Stimulated activated CD8-positive, alpha-beta memory T cell treated with anti-CD3 and anti-CD28 coated beads, Interleukin-7, amount 100 ng/mL, for 48 hours (primary cell): ENCODE results near the gene PWWP2B.

ENCODE experiments used
- DNase-seq, 2 donors: peaks; one replicate each; pipeline ENCODE4 v3.0.0-alpha.2; 2020; ENCODE audit warnings: low read depth in 1 of 2; ENCODE audit errors: extremely low read depth in 1 of 2

The PWWP2B gene

DNA sequence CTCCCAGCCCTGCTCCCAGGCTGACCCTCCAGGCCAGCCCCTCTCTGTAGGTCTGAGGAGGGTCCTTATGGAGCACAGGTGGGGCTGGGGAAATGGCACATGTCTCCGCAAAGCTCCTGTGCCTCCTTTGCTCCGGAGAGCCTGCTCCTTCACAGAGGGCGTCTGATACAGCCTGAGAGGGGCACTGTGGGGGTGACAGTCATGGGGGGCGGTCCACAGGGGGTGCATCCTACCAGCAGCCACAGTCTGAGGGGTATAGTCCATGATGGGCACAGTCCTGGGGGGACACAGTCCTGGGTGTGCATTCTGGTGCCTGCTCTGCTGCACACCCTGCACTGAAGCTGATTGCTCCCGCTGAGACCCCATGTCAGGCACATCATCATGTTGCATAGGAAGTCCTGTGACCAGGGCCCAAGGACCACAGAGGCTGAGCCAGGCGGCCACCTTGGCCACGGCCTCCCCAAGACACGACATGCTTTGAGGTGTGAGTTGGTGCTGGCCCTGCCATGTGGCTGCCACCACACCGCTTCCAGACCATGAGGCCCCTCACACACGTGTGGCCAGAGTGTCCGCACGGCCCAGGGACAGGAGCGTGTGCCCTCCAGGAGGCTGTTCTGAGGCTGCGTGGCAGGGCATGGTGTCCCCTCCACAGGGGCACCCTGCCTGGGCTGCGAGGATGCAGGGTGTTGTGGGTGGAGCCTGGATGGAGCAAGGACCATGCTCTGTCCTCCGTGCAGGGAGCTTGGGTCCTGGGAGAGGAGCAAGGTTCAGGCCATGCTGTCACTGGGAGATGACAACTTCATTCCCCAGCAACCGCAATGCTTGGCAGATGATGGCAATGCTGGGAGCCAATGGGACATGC is 59.2 kb downstream of the PWWP2B start:
- DNase-seq, result no peak

DNA sequence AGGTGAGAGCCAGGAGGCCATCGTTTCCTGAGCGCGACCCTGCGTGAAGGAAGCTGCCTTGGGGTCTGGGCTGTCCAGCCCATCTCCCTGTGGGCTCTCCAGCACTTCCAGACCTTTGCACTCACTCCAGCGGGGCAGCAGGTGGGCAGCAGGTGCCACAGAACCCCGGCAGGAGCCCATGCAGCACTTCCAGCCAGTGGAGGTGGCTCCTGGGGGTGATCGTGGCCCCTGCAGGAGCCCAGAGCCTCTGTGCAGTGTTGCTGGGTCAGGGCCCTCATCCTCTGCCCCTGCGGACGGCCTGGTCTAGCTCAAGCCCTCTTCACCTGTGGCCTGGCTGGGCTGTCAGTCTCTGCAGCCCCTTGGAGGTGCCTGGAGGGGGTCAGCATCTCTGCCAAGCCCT is 59.9 kb downstream of the PWWP2B start:
- no peak for DNase-seq

DNA sequence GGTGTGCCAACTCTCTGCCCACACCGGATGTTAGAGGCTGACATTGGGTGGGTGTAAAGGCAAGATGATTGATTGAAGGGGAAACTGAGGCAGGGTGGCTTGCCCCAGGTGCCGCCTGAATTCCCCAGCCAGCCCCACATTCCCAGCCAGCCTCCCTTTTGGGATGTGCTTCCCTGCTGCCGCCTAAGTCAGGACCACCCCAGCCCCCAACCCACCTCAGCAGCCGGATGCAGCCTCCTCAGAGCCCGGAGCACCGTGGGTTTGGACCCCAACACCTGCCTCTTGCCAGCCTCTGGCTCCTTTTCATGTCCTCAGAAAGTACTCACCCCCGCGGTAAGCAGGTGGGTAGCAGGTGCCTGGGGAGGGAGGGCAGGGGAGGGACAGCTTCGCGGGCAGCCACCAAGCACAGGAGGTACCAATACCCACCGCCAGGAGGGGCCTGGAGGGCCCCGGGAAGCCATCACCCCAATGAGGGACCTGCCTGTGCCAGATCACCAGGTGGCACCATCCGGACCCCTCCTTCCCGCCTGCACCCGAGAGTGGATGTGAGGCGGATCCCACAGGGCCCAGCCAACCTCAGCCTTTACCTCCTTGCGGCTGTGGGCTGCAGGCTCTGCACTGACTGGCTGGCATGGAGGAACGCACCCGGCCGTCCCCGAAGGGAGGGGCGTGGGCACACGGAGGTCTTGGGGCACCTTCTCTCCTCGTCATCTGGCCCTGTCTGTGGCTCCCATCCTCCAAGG is 60.5 kb downstream of the PWWP2B start:
- no peak for DNase-seq

- no peak for DNase-seq
Observed at GRCh38 chr10:132458071-132458585, 61.1 kb downstream of the PWWP2B start.

- DNase-seq, result no peak
Observed at GRCh38 chr10:132458586-132459300, 61.7 kb downstream of the PWWP2B start.

DNA sequence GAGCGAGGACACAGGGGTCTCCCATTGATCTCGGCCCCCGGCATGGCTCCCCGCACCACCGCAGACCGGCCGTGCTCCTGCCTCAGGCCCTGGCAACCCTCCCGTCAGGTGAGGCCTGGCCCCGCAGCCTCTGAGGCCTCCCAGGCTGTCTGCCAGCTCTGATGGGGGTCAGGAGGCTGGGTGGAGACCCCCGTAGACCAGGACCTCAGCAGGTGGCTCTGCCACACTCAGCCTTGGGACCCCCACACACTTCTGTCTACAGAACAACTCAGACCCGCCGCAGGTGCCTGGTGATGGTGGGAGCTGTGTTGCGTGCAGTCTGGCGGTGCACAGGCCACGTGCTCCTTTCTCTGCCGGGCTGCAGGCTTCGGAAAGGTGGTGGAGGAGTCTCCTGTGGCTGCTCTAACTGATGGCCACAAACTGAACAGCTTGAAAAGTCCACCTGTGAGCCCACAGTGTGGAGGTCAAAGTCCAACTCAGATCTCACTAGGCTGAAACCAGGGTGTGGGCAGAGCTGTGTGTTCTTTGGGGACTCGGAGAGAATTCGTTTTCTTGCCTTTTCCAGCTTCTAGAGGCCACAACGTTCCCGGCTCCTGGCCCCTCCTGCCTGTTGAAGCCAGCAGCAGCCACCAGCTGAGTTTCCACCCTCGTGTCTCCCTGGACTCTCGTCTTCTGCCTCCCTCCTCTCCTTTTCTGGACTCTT is 62.5 kb downstream of the PWWP2B start:
- DNase-seq, result no peak

DNA sequence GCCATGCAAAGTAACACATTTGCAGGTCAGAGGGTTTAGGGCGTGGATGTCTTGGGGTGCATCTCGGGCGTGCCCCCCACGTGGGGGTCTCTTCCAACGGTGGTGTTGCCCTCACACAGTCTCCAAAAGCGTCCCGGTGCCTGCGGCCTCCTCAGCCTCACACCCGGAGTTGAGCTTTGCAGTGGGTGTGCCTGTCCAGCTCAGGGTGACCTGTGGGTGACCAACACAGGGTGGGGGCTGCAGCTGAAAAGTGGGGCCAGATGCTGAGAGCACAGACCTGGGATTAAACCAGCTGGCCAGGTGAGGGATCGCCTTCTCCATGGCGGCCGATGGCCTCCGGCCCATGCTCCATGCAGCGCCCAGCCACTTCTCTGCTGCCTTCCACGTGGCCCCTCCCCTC is 63.1 kb downstream of the PWWP2B start:
- DNase-seq, result no peak

GRCh38 chr10:132460691-132461090 is 63.7 kb downstream of the PWWP2B start:
- DNase-seq, result no peak

DNA sequence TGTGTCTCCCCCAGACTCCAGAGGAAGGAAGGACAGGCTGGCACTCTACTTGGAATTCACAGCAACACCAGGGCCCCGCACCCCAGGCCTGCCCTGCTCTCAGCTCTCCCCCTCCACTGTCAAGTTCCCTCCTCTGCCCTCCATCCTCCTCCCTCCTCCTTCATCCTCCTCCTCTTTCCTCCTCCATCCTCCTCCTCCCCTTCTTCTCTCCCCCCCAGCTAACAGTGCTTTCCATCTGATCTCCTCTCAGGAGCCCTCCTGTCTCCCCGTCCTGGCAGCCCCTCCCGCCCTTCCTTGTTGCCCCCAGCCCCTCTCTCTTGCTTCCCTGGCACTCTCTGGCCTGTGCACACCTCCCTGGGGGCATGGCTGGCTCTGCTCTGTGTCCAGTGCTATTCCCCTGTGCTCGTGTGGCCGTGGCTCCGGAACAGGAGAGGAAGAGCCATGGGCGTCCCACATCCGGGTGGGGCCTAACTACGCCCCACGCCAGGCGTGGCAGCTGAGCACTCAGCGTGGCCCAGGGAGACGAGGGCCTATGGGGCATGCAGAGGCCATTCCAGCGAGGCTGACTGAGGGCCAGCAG is 64.2 kb downstream of the PWWP2B start:
- DNase-seq, result no peak

- DNase-seq, result no peak
Observed at GRCh38 chr10:132461683-132462231, 64.8 kb downstream of the PWWP2B start.

DNA sequence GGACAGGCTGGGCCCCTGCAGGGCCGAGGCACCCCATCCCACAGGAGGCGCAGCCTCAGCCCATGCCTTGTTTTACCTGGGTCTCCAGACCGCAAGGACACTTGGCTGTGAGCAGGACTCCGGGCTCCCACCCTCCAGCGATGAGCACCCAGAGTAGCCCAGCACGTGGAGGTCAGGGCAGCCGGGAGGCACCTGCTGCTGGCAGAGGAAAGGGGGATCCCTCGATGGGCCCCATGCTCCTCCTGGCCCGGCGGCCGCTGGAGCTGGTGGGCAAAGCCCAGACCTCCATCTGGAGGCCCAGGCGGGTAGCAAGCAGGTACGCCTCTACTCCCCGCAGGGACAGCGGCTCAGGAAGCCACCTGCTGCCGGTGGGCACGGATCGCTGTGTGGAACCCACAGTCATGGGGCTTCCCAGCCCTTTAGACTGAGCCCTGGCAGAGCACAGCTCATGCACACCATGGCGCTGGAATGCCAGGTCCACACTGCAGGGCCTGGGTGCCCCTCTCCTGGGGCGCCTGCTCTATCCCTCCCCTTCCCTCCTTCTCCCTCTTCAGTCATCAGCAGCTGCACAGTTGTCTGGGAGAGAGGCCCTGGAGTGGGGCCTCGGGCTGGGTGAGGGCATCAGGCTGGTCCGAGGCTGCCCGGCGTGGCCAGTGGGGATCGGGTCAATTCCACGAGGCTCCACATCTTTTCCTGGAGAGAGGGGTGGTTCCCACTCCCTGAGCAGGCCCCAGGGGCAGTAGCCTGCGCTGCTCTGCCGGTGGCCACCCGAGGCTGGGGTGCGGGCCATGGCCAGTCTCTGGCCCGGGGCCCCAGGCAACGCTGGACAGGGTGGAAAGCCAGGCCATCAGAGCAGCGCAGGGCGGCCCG is 65.7 kb downstream of the PWWP2B start:
- no peak for DNase-seq

DNA sequence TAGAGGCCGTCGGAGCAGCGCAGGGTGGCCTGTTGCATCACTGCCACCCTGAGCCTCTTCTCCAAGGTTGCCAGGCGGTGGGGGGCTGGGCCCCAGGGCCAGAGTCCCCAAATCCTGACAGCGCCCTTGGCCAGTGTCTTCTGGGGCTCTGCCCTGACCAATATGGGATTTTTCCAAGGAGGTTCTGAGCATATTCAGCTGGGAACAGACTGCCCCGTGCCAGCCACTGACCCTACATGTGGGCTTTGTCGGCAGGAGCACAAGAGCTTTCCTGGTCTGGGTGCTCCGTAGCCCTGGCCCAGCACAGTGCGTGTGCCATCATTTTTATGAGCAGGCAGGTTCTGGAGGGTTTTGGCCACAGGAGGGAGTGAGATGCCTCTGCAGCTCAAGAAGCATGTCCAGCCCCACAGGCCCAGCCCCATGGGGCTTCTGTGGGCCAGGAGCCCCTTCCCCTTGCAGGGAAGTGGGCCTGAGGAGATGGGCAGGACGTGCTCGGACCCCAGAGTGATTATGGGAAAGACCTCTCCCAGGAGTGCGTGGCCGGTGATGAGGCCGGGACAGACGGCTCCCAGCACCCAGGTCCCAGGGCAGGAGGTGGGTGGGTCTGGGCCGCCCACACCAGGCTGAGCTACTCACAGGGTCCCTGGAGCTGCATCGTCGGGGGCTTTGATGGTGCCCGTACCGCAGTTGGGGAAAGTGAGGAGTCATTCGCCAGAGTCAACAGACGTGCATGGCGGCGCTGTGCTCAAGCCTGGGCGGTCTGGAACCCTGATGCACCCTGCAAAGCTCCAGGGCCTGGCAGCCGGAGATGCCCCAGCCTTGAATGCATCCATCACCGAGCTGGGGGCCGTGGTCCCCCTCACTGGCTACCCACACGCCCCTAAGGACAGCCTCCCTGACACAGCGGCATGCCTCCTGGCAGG is 66.6 kb downstream of the PWWP2B start:
- DNase-seq, result no peak

GRCh38 chr10:132464256-132465192 is 67.5 kb downstream of the PWWP2B start:
- no peak for DNase-seq

DNA sequence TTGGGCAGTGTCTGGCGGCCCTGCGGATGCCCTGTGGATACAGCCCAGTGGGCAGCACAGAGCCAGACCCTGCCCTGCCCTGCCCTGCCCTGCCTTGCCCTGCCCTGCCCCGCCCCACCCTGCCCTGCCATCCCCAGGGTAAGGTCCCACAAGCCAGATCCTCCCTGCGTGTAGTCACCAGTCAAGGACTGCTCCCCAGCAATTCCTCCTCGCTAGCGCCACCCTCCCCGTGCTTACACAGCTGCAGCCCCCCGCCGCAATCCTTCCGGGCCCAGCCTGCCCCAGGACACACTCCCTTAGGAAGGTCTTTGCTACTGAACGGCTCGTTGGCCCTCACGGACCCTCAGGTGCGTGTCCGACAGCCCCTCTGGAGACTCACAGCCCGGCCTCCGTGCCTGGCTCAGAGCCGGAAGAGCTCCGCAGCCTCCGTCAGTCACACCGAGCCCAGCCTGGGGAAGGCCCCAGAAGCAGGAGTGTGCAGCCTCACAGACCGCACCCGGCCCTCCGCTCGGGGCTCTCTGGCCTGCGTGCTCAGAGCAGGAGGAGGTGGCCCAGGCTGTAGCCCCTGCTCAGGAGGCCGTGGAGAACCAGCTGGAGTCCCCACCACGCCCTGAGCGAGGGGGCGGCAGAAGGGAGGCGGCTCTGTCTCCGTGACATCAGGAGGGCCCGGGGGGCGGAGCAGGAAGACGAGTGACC is 68.3 kb downstream of the PWWP2B start:
- DNase-seq, result no peak

GRCh38 chr10:132465889-132466519 is 69.0 kb downstream of the PWWP2B start:
- no peak for DNase-seq
